SK-N-MC (cell line): ENCODE results near the gene MINK1.

Experiments
- EZH2 ChIP-seq: fragments of 200-600 bp; sonication (generic); IDR thresholded peaks from one replicate; pipeline ENCODE4 v1.6.1; 2017; ENCODE audit warnings: antibody characterized with exemption
- POLR2AphosphoS5 ChIP-seq: IDR thresholded peaks from 2 replicates; pipeline ENCODE4 v1.6.1; 2012; ENCODE audit warnings: mild to moderate bottlenecking, low read depth, low read length, borderline replicate concordance

DNA sequence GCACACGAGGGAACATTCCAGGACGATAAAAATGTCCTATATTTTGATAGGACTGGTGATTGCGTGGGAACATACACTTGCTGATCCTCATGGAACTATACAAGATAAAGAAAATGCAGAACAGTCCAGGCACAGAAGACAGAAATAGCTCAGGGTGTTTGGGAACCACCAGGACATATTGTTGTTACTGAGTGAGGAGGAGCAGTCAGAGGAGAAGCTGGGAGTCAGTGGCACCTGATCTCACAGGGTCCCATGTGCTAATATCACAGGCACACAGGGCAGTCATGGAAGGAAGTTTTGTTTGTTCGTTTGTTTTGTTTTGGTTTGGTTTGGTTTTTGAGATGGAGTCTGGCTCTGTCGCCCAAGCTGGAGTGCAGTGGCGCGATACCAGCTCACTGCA is 20.4 kb upstream of the MINK1 start:
- TF ChIP-seq EZH2, result no peak
- no peak for TF ChIP-seq POLR2AphosphoS5
